HS-5 (cell line): ENCODE results near the gene CARMIL3.

Experiments used
- DNase-seq: peaks from one replicate; pipeline ENCODE4 v3.0.0-alpha.2; 2012; ENCODE audit warnings: low read depth

CARMIL3 gene

DNA sequence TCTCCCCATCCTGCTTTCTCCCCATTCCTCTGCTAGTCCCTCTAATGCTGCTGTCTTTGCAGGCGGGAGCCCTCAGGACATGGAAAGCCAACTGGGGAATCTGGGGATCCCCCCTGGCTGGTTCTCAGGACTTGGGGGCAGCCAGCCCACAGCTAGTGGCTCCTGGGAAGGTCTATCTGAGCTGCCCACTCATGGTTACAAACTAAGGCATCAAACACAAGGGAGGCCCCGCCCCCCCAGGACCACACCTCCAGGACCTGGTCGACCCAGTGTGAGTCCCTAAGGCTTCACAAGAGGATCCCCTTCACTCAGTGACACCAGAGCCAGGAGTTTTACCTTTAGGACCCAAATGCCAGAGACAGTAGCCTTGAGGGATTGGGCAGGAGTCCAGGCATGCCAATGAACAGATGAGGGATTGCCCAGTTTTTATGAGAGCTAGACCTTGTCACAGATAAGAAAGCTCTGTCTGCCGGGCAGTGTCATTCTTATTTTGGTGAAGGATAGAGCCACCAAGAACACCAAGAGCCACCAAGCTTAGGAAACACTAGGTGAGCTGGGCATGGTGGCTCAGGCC lies 11.5 kb downstream of the CARMIL3 start:
- no peak for DNase-seq

DNA sequence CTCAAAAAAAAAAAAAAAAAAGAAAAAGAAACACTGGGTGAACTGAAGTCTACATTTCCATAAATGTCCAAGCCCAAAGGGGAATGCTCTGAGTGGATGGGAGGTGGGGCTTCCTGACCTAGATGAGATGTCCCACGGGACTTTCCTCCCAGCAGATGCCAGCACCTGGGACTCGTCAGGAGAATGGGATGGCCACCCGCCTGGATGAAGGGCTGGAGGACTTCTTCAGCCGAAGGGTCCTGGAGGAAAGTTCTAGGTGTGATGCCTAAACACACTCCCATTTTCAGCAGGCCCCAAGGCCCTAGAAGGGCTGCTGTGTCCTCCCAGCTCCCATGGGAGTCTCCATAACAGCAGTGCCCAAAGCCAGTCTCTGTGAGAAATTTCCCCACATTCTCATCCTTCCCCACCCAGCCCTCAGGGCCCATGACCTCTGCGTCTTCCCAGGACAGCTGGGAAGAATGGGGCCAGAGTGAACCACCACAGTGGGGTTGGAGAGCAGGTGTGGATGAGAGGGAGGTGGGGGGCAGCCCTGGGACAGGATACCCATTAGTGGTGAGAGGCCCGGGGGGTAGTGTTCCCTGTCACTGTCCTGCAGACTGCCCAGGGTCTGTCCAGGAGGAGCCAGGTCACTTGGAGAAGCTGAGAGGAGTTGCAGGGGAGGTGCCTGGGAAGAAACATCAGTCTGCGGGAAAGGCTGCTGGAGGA lies 12.4 kb downstream of the CARMIL3 start:
- DNase-seq, result no peak

DNA sequence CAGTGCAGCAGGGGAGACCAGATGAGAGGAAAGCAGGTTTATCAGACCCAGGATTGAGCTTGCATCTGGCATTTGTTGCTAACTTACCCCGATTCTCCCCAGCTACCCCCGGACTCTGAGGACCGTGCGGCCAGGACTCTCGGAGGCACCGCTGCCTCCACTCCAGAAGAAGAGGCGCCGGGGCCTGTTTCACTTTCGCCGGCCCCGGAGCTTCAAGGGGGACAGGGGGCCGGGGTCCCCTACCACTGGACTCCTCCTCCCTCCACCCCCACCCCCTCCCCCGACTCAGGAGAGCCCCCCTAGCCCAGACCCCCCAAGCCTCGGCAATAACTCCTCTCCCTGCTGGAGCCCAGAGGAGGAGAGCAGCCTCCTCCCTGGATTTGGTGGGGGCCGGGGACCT lies 13.0 kb downstream of the CARMIL3 start:
- no peak for DNase-seq

DNA sequence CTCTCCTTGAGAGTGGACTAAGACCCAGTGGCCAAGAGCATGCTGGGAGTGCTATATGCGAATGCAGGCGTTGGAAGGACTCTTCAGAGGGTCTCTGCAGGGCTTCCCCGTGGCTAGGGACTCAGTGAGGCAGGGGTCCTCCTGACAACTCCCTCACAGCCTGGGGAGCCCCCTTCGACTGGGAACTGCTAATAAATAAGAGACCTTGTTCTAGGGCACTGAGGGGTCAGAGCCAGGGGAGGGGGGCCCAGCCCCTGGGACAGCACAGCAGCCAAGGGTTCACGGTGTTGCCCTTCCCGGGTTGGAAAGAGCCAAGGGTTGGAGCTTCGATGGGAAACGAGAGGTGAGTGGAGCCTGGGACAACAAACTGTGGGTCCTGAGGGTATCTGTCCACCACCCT lies 13.6 kb downstream of the CARMIL3 start:
- DNase-seq, result no peak

DNA sequence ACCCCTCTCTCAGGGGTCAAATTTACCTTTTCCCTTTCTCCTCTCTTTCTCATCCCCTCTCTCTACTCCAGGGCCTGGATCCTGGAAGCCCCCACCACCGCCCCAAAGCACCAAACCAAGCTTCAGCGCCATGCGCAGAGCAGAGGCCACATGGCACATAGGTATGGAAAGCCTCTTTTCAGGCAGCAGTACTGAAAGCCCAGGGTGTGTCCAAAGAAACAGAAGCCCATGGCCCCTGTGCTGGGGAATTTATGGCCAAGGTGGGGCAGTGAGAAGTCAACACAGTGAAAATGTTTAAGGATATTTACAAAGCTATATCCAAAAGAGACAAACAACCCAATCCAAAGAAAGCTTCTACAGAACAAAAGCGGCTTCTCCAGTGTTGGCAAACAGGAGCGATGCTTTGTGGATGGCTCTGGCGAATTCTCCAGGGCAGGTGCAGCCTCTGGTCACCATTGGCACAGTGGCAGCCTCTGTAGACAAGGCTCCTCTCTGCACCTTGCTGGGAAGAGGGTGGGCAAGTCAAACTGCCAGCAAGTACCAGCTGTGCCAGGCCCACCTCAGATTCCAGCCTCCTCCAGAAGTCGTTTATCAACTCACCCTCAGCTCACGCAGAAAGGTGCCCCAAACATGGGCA lies 14.8 kb downstream of the CARMIL3 start:
- no peak for DNase-seq

DNA sequence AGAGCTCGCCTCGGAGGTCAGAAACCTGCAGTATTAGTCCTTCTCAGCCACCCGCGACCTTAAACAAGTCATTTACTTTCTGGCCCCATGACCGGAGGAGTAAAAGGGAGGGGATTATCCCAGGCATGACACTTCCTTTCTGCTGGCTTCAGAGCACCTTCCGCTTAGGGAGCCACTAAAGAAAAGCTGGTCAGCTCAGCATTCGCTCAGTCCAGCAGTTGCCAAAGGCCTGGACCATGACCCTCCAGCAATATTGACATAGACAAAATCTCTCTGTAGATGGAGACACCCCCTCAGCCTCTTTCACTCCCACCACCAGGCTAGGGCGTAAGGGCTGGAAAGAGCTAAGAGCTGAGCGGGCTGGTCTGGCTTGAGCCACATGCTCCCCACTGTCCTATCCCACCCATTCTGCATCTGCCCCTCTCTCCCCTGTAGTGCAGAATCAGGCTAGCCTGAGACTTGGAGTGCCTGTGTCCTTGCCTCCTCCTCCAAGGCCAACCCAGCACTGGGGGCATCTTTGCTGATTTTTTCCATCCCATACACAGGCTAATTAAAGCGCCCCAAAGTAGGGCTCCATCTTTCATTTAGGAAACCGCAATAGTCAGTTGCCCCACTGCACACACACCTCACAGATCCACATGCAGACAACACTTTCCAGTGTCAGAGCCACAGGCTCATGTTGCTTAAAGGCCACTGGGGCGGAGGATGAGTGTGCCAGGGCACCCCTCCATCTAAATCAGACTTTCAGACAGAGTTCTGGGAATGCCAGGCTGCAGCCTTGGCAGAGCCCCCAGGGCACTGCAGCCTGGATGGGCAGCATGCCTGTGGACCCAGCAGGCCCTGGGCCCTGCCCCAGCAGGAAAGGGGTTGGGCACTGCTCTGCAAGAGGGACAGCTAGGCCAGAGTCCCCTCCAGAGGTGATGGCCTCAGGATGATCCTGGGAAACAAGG lies 15.6 kb downstream of the CARMIL3 start:
- no peak for DNase-seq

DNA sequence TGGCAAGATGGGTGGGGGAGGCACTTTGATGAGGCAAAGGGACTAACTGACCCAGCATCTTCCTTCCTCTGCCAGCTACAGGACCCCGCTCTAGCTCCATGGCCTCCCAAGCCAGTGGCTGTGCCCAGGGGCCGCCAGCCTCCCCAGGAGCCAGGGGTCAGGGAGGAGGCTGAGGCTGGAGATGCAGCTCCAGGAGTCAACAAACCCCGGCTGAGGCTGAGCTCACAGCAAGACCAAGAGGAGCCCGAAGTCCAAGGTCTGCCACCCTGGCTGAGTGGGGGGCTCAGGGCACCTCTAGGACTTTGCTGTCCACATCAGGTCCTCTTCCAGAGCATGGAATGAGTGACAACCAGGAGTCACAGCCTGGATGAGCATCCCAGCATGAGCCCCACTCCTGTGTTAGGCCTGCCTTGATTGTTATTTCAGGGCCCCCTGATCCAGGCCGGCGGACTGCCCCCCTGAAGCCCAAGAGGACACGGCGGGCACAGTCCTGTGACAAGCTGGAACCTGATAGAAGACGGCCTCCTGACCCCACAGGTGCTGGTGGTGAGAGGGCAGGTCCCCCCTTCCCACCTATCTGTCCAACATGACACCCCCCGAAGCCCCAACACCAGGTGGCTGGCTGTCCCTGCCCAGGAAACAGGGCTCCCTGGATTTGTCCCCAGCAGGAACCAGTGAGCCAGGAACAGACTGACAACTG lies 17.1 kb downstream of the CARMIL3 start:
- DNase-seq, result no peak

DNA sequence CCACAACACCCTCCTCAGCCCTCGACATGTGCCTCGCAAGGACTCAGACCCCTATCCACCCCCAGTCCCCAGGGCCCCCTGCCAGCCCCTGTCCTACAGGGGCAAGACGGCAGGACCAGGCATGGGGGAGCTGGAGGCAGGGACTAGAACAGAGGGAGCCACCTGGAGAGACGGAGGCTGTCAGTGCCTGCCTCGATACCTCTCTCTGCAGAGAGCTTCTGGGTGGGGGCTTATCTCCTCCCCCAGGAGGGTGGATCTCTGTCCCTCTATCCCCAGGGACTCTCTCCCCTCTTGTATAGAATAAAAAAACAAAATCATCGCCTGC lies 17.6 kb downstream of the CARMIL3 start:
- no peak for DNase-seq

DNA sequence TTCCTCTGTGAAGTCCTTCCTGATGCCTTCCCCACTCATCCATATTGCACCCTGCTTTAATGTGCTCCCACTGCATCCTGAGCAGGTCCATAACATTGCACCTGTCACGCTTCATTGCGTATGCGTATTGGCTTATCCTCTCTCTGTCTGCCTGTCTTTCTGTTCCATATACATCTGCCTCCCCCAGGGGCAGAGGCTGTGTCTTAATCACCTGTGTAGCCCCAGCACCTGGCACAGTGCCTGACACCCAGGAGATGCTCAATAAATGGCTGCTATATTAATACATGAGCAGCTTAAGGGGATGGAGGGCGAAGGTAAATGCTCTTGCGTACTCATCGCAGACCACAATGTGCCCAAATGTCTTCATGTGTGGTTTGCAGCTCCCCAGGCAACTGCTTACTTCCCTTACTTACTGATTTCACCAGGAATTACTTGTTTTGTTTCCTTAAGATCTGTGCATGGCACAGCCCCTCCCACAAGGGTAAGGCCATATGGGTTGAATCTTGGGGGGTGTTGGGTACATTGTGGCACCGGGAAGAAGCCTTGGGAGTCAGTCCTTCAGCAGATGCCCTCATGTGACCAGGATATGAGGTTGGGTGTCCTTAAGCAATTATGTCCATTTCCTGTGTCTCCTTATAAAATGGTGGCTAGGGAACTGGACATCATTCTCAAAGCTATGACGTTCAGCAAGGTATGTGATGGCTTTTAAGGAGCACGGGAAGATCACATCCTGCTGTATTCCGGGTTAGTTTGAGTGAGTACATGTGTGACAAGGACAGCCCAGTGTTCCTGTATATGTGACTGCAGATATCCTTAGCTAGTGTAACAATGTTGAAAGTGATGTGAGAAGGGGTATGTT lies 18.7 kb downstream of the CARMIL3 start:
- DNase-seq, result no peak

DNA sequence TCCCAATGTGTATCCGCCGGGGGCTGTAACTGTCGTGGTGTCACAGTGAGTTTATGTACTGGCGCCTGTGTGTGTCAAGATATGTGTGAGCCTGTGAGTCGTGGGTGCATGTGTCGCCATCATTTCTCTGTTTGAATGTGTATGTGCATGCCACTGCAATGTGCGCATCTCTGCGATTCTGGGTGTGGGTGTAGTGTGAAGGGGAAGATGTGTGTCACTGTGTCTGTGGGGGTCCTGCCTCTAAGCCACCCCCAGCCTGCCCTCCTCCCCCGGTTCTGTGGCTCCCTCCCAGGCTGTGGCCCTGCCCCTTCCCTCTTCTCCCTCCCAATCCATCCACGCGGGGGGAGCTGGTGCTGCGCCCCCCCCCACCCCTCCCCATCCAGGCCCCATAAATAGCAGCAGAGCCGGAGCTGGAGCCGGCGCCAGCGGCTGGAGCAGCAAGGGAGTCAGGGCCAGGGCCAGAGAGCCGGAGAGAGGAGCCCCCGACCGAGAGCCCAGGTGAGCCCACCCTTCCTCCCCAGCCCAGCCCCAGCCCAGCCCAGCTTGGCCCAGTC lies 19.4 kb downstream of the CARMIL3 start, which contains the start of gene CPNE6:
Gene CPNE6, plus strand, starts transcription at position 419 of the 554 bp plus-strand sequence. CDS start 1,375 bp downstream, outside the sequence.
- DNase-seq, result no peak

DNA sequence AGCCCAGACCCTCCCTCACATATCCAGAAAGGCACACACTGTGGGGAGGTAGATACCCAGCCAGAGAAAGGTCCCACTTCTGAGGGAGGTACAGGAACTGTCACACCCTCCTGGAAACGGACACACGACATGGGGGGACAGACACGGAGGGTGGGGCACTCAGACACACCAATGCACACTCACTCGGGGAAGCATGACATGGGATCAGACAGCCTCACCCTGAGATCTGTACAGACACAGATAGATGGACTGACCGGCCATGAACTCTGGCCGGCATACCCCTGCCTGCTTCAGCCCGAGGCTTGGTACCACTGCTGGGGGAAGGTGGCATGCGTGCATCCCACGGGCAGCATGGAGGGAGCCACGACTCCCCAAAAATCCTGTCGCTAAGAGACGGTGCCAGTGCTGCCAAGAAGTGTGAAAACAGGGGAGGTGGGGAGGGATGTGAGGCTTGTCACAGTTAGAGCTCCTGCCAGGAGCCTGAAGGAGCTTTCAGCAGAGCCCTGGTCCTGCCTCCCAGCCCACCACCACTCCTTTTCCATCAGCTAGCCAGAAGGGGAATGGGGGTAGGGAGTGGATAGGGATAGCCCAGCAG lies 20.1 kb downstream of the CARMIL3 start:
- no peak for DNase-seq

DNA sequence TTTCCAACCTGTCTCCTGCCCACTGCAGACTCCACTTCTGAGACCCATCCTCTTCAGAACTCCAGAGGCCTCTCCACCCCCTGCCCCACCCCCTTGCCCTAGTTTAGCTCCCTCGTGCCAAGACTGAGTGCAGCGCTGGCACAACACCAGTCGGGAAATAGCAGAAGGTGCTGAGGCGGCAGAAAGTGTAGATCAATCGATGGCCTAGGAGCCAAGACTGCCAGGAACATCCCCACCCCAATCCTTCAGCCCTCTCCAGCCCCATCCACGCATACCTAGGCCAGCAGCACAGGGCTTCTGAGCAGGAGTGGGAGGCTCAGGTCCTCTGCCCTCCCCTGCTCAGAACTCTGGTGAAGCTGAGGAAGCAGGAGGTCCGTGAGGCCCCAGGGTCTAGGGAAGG lies 20.6 kb downstream of the CARMIL3 start:
- no peak for DNase-seq

DNA sequence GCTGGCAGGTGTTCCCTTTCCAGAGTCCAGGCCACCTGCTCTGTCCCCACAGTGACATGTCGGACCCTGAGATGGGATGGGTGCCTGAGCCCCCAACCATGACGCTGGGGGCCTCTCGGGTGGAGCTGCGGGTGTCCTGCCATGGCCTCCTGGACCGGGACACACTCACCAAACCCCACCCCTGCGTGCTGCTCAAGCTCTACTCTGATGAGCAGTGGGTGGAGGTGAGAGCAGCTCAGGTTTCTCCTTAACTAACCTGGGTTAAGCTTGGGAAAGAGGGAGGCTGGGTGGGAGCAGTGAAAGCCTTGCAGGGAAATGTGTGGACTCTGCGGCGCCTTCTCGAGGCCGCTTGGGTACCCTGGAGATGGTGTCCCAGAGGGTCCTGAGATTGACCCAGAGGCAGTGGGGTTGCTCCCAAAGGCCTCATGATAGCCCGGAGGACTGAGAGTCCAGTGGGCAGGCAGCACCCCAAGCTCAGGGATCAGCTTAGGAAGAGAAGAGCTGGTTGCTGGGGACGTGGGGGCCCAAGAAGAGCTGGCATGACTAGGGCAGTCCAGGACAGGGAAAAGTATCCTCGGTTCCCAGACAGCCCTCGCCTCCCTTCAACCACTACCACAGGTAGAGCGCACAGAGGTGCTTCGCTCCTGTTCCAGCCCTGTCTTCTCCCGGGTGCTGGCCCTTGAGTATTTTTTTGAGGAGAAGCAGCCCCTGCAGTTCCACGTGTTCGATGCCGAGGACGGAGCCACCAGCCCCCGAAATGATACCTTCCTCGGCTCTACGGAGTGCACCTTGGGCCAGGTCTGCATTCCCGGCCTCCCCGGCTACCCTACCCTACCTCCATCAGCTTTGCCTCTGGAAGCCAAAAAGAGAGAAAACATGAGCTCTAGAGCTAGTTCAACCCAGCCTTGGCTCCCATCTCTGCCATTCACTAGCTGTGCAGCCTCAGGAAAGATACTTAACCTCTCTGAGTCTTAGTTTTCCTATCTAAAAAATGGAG lies 21.4 kb downstream of the CARMIL3 start:
- DNase-seq, result no peak

DNA sequence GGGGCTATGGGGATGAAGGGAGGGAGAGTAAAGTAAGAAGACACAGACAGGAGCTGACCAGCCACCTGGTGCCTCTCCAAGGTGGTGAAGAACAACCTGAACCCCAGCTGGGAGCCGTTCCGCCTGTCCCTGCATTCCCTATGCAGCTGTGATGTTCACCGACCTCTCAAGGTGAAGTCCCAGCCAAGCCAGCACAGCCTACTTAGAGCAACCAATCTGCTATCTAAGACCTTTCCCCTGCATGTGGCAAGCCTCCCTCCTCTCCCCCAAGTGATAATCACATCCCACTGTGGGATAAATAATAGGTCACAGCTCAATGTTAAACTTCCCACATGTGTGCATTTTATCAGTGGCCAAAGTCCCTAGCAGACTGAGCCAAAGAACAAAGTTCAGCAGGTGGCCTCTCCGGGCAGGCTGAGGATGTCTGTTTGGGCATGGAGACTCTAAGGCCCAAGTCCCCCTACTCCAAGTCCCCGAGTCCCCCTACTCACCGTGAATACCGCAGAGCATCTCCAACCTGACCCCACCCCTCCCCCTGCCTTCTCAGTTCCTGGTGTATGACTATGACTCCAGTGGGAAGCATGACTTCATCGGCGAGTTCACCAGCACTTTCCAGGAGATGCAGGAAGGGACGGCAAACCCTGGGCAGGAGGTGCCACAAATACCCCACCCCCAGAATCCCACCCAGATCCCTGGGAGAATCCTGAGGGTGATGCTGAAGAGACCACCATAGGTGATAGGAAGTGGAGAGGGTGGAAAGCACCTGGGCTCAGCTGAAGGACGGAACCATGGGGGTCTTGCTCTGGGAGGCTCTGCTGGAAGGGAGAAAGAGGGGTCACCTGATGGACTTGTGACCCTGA lies 23.0 kb downstream of the CARMIL3 start:
- DNase-seq, result no peak

DNA sequence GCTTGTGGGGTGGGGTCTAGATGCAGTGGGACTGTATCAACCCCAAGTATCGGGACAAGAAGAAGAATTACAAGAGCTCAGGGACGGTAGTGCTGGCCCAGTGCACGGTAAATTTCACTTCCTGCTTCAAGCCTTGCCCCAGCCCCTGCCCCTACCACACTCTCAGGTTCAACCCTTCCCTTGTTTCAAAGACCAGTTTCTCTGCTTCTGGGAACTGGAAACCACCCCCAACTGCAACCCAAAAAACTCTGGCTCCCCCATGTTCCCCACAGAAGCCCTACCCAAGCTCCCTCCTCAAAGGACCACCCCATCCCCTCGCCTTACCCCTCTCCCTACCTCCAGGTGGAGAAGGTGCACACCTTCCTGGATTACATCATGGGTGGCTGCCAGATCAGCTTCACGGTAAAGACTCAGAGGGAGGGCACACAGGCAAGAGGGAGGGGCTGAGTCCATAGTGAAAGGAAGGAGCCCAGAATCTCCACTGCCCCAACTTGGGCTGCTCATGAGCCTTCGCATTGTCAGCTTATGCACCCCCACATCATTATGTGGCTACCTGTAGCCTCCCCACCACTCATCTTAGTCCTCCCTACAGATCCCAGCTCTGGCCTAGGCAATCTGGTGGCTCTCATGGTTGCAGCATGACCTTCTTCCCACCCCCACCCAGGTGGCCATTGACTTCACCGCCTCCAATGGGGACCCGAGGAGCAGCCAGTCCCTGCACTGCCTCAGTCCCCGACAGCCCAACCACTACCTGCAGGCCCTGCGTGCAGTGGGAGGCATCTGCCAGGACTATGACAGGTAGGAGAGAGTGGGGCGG lies 23.9 kb downstream of the CARMIL3 start:
- no peak for DNase-seq

DNA sequence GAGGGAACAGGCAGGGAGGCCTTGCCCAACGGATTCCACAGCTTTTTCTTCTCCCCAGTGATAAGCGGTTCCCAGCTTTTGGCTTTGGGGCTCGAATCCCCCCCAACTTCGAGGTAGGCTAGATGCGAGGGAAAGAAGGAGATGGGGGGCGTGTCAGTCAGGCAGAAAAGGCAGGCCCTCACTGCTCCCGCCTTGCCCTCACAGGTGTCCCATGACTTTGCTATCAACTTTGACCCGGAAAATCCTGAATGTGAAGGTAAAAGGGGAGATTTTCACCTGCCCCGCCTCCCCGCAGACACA lies 24.4 kb downstream of the CARMIL3 start:
- DNase-seq, result no peak

DNA sequence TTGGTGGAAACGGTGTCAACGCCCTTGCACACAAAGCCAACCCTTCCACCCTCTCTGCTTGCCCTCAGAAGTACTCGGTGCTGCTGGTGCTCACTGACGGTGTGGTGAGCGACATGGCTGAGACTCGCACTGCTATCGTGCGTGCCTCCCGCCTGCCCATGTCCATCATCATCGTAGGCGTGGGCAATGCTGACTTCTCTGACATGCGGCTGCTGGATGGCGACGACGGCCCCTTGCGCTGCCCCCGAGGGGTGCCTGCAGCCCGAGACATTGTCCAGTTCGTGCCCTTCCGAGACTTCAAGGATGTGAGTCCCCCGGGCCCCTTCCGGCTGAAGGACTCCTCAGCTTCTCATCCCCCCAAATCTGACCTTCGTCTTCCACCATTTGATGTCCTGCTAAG lies 25.3 kb downstream of the CARMIL3 start:
- DNase-seq, result no peak
